ENCODE data around the gene FOXN3. TPM values are rescaled to one million over a fixed set of nuclear protein-coding genes. Genes with fewer than 3 reads are reported as not detected.

FOXN3 gene
- total and polyA plus RNA-seq, 2 donors (not counting 3 experiments of a cell fraction or from before 2014, with no cell fraction given), result 16.9 to 41.8 TPM

DNA sequence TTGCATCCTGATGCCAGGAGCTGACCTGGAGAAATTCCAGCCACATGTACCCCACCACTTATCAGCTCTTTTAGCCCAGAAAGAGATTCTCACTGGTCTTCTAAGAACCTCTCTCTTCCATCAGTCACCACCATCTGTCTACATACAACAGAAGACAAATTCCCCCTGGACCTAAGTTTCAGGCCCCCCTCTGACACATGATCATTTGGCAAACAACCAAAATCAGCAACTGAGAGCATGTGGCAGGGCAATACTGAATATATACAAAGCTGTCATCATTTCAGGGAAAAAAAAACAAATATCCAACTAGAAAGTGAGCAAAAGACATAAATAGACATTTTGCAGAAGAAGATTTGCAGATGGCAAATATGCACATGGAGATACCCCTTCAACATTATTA lies 180.2 kb downstream of the FOXN3 start:
- POLR2A ChIA-PET, result no interaction called here
- H3K9ac ChIP-seq (replicated peaks; ENCODE audit: extremely low read depth, insufficient read depth, low read length), result no peak overlapping the region
- peaks cover 0 to 2% of the 10 kb centered on the region in 2 experiments for H3K36me3 ChIP-seq (ENCODE audit: control insufficient read depth in 2 of 2, extremely low read depth in 1 of 2, insufficient read depth in 2 of 2, low read length in 2 of 2)
- H3K4me1 ChIP-seq (ENCODE audit: control insufficient read depth, extremely low read depth, insufficient read depth, low read length), result peaks cover 8% of the 10 kb centered on the region
- no peaks in the 10 kb centered on the region for H3K27me3 ChIP-seq (ENCODE audit: control insufficient read depth in 2 of 2, insufficient read depth in 2 of 2, low read length in 2 of 2)
- CTCF ChIA-PET, result interaction anchor here (1.0 to 1.9 kb wide), 2 partner anchors 40 to 196 kb away, joined by 3 to 8 read pairs; no protein-coding TSS in a partner anchor
- H4K20me1 ChIP-seq (replicated peaks; ENCODE audit: control insufficient read depth, extremely low read depth, insufficient read depth, low read length), result peaks cover 5% of the 10 kb centered on the region
- no peak overlapping the region for H3K27ac ChIP-seq (ENCODE audit: insufficient read depth, low read depth, low read length)
- intact Hi-C loops (cut with micrococcal nuclease) (no loop called here), dilution Hi-C loops (cut with MboI; ENCODE audit: extremely low pct_ligation_motif_present, low sequenced_read_pairs) (no loop called here)
- no peak overlapping the region for H2AFZ ChIP-seq (ENCODE audit: low read depth, low read length)
- H3K9me1 ChIP-seq (replicated peaks; ENCODE audit: control insufficient read depth, extremely low read depth, insufficient read depth, low read length), result peaks cover 6% of the 10 kb centered on the region
- DNase-seq (ENCODE audit: low read depth, low spot score) (no peak), FAIRE-seq (no peak)
- H3K4me2 ChIP-seq (ENCODE audit: insufficient read depth, low read length), result no peak overlapping the region
- BruUV-seq (replicated peaks), result no TSS peak
- no peaks in the 10 kb centered on the region for H3K79me2 ChIP-seq (ENCODE audit: control insufficient read depth, insufficient read depth, low read length)
- no peak overlapping the region for H3K4me3 ChIP-seq (replicated peaks in 1 of 3; ENCODE audit: insufficient read depth in 1 of 3, low read depth in 1 of 3, low read length in 3 of 3)
- no peak for TF ChIP-seq FOS (IDR thresholded peaks at IDR 0.05; ENCODE audit: borderline replicate concordance, insufficient read depth, low read length)
- no peak for TF ChIP-seq GATA2 (IDR thresholded peaks at IDR 0.05; ENCODE audit: insufficient read depth, insufficient read length, low read depth, low read length)
- no peak for TF ChIP-seq POLR2A (IDR thresholded peaks at IDR 0.05; ENCODE audit: low read depth, low read length)
- TF ChIP-seq EZH2 (IDR thresholded peaks at IDR 0.05; ENCODE audit: borderline replicate concordance, low read depth, low read length, severe bottlenecking), result no peak
- no peak for TF ChIP-seq POLR2AphosphoS5 (IDR thresholded peaks at IDR 0.05; ENCODE audit: insufficient read depth, low read depth, low read length)
- TF ChIP-seq JUN (IDR thresholded peaks at IDR 0.05; ENCODE audit: borderline replicate concordance, insufficient read depth, insufficient read length, low read depth), result no peak
- TF ChIP-seq, protein P1, sequence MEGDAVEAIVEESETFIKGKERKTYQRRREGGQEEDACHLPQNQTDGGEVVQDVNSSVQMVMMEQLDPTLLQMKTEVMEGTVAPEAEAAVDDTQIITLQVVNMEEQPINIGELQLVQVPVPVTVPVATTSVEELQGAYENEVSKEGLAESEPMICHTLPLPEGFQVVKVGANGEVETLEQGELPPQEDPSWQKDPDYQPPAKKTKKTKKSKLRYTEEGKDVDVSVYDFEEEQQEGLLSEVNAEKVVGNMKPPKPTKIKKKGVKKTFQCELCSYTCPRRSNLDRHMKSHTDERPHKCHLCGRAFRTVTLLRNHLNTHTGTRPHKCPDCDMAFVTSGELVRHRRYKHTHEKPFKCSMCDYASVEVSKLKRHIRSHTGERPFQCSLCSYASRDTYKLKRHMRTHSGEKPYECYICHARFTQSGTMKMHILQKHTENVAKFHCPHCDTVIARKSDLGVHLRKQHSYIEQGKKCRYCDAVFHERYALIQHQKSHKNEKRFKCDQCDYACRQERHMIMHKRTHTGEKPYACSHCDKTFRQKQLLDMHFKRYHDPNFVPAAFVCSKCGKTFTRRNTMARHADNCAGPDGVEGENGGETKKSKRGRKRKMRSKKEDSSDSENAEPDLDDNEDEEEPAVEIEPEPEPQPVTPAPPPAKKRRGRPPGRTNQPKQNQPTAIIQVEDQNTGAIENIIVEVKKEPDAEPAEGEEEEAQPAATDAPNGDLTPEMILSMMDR (IDR thresholded peaks at IDR 0.05; ENCODE audit: extremely low read depth in 1 of 2, insufficient read depth in 1 of 2, low read depth in 1 of 2, low read length in 2 of 2), result no peak
- TF ChIP-seq MYC (IDR thresholded peaks at IDR 0.05; ENCODE audit: low read depth, low read length), result no peak
- TF ChIP-seq, protein P2, sequence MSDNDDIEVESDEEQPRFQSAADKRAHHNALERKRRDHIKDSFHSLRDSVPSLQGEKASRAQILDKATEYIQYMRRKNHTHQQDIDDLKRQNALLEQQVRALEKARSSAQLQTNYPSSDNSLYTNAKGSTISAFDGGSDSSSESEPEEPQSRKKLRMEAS (IDR thresholded peaks at IDR 0.05; ENCODE audit: insufficient read depth, insufficient read length), result no peak
- H3K9me3 ChIP-seq (replicated peaks; ENCODE audit: control insufficient read depth, insufficient read depth, low read length), result no peaks in the 10 kb centered on the region
